A549 (cell line): ENCODE data around the gene BPIFA3. TPM values are rescaled to one million over a fixed set of nuclear protein-coding genes. Genes with fewer than 3 reads are reported as not detected.

Experiments used
- ATAC-seq, 2 experiments: fragments of 200-7000 bp in 1 of 2; fragments of >200 bp in 1 of 2; cut with Nextera tagmentation in 1 of 2; cut with Tn5 transposase in 1 of 2; 3 replicates each; pipeline versions ENCODE4 v1.8.0 to v1.9.1; 2018 to 2020; ENCODE audit warnings: mild to moderate bottlenecking in 1 of 2, moderate library complexity in 1 of 2
- CTCF ChIA-PET: fragments of 300-600 bp; sonication (Branson Sonifier 250); formaldehyde crosslinking; extraction: SDS; loops from one replicate; lab custom pipeline; 2021; ENCODE audit warnings: antibody characterized with exemption, inconsistent platforms; lab: Yijun Ruan, JAX
- POLR2A ChIA-PET: fragments of 350-600 bp; formaldehyde crosslinking; extraction: SDS; loops from one replicate; lab custom pipeline; 2021; ENCODE audit warnings: antibody characterized with exemption, inconsistent platforms; lab: Yijun Ruan, JAX
- DNase-seq, 2 experiments: peaks; one replicate each; pipeline versions ENCODE4 v3.0.0 to v3.0.0-alpha.2; 2011 to 2016; ENCODE audit warnings: low read depth in 1 of 2, low spot score in 1 of 2
- FAIRE-seq: peaks from 2 replicates; lab custom pipeline; 2011; peaks lifted over from hg19 to GRCh38; lab: Jason Lieb, UNC
- H3K27ac ChIP-seq, 2 experiments: fragments of >200 bp; sonication (Bioruptor Twin); formaldehyde crosslinking; 3 replicates each; pipeline ENCODE4 v1.5.1; 2016 to 2017
- H3K4me1 ChIP-seq: fragments of >200 bp; sonication (Bioruptor Twin); formaldehyde crosslinking; 3 replicates; pipeline ENCODE4 v1.6.1; 2016
- H3K4me2 ChIP-seq: fragments of >200 bp; sonication (Bioruptor Twin); formaldehyde crosslinking; 3 replicates; pipeline ENCODE4 v1.6.1; 2016
- H3K4me3 ChIP-seq: fragments of >200 bp; sonication (Bioruptor Twin); formaldehyde crosslinking; 3 replicates; pipeline ENCODE4 v1.5.1; 2016
- H3K9me3 ChIP-seq: fragments of >200 bp; sonication (Bioruptor Twin); formaldehyde crosslinking; 3 replicates; pipeline ENCODE4 v1.6.1; 2016
- ATOH8 ChIP-seq: fragments of 250-450 bp; sonication (Bioruptor Pico); IDR thresholded peaks from 2 replicates; pipeline ENCODE4 v1.5.0; 2020; ENCODE audit warnings: low read depth, mild to moderate bottlenecking, moderate library complexity
- BCL3 ChIP-seq: fragments of >200 bp; sonication (Bioruptor Twin); formaldehyde crosslinking; IDR thresholded peaks from 3 replicates; pipeline ENCODE4 v1.6.1; 2016
- CBX2 ChIP-seq: fragments of 200-600 bp; sonication (generic); IDR thresholded peaks from 2 replicates; pipeline ENCODE4 v1.6.1; 2016; ENCODE audit warnings: low read depth, mild to moderate bottlenecking, borderline replicate concordance
- CHD2 ChIP-seq: fragments of 150-350 bp; IDR thresholded peaks from 2 replicates; pipeline ENCODE4 v1.6.1; 2014; ENCODE audit warnings: low read length; ENCODE audit not compliant: partially characterized antibody
- EHF ChIP-seq: fragments of 250-450 bp; sonication (Bioruptor Pico); IDR thresholded peaks from 2 replicates; pipeline ENCODE4 v1.5.0; 2020; ENCODE audit warnings: mild to moderate bottlenecking
- EHMT2 ChIP-seq: fragments of 200-600 bp; sonication (generic); IDR thresholded peaks from 2 replicates; pipeline ENCODE4 v1.6.1; 2016; ENCODE audit warnings: antibody characterized with exemption, low read depth, mild to moderate bottlenecking, moderate library complexity
- ELK1 ChIP-seq: fragments of 150-350 bp; IDR thresholded peaks from 2 replicates; pipeline ENCODE4 v1.6.1; 2014; ENCODE audit warnings: low read depth, mild to moderate bottlenecking, low read length
- GATA3 ChIP-seq: IDR thresholded peaks from 2 replicates; pipeline ENCODE4 v1.6.1; 2012; ENCODE audit warnings: borderline replicate concordance
- HES2 ChIP-seq: fragments of >200 bp; sonication (Bioruptor Twin); formaldehyde crosslinking; IDR thresholded peaks from 2 replicates; pipeline ENCODE4 v1.6.1; 2016
- JUNB ChIP-seq: fragments of >200 bp; sonication (Bioruptor Twin); formaldehyde crosslinking; IDR thresholded peaks from 2 replicates; pipeline ENCODE4 v1.6.1; 2016
- MAFK ChIP-seq: fragments of 450-650 bp; IDR thresholded peaks from 2 replicates; pipeline ENCODE4 v1.6.1; 2014; ENCODE audit not compliant: partially characterized antibody
- MAX ChIP-seq: IDR thresholded peaks from 2 replicates; pipeline ENCODE4 v1.6.1; 2012
- MAZ ChIP-seq: fragments of 150-350 bp; IDR thresholded peaks from 2 replicates; pipeline ENCODE4 v1.6.1; 2014; ENCODE audit warnings: antibody characterized with exemption, low read depth, low read length, borderline replicate concordance
- MYC ChIP-seq: IDR thresholded peaks from 2 replicates; pipeline ENCODE4 v1.6.1; 2012; ENCODE audit warnings: mild to moderate bottlenecking, inconsistent platforms, low read length, improper control_type of control experiment, borderline replicate concordance
- NR3C1 ChIP-seq: fragments of >200 bp; sonication (Bioruptor Twin); formaldehyde crosslinking; IDR thresholded peaks from 3 replicates; pipeline ENCODE4 v1.6.1; 2017
- PBX3 ChIP-seq: IDR thresholded peaks from 2 replicates; pipeline ENCODE4 v1.6.1; 2012
- POLR2AphosphoS2 ChIP-seq: conservative IDR thresholded peaks from 2 replicates; pipeline ENCODE4 v1.6.1; 2012; ENCODE audit warnings: low read length, improper control_type of control experiment, inconsistent platforms
- RARB ChIP-seq: fragments of 250-450 bp; sonication (Bioruptor Pico); IDR thresholded peaks from 2 replicates; pipeline ENCODE4 v1.8.0; 2021; ENCODE audit warnings: mild to moderate bottlenecking, moderate library complexity
- RFX5 ChIP-seq: fragments of 450-650 bp; IDR thresholded peaks from 2 replicates; pipeline ENCODE4 v1.7.1; 2014; ENCODE audit warnings: antibody characterized with exemption, mild to moderate bottlenecking, moderate library complexity
- RNF2 ChIP-seq: fragments of 200-600 bp; sonication (generic); IDR thresholded peaks from 2 replicates; pipeline ENCODE4 v1.6.1; 2016; ENCODE audit warnings: low read depth, mild to moderate bottlenecking, antibody characterized with exemption, moderate library complexity, borderline replicate concordance
- SREBF2 ChIP-seq: fragments of 450-650 bp; IDR thresholded peaks from 2 replicates; pipeline ENCODE4 v1.6.1; 2014; ENCODE audit warnings: mild to moderate bottlenecking, moderate library complexity
- TFCP2L1 ChIP-seq: fragments of 250-450 bp; sonication (Bioruptor Pico); IDR thresholded peaks from 2 replicates; pipeline ENCODE4 v1.5.0; 2021; ENCODE audit warnings: mild to moderate bottlenecking
- ZC3H11A ChIP-seq: fragments of 450-650 bp; IDR thresholded peaks from 2 replicates; pipeline ENCODE4 v1.6.1; 2014; ENCODE audit warnings: antibody characterized with exemption, mild to moderate bottlenecking
- ZFP36 ChIP-seq: fragments of 450-650 bp; IDR thresholded peaks from 2 replicates; pipeline ENCODE4 v1.6.1; 2014; ENCODE audit warnings: borderline replicate concordance; ENCODE audit not compliant: partially characterized antibody
- ZNF302 ChIP-seq: fragments of 250-450 bp; sonication (Bioruptor Pico); IDR thresholded peaks from 2 replicates; pipeline ENCODE4 v1.9.0; 2021; ENCODE audit warnings: inconsistent platforms, mild to moderate bottlenecking, moderate library complexity
- WGBS: methylation state at CpG from one replicate; pipeline ENCODE4 v1.1.6; 2017; ENCODE audit errors: missing lambda C conversion rate; 5-methylcytosine and 5-hydroxymethylcytosine counted together
- polyA plus RNA-seq, 4 experiments: library from polyadenylated mRNA; depleted of rRNA in 3 of 4; stranded (reverse); fragments of >200 nt; fragmentation: RNase III in 1 of 4; extraction: RNeasy Plus Mini Kit Qiagen cat#74134 plus additional on column Dnase treatment in 1 of 4; gene quantifications; 2 replicates in 3 of 4; 3 replicates in 1 of 4; pipeline ENCODE4 v1.2.3, GENCODE V29; 2011 to 2017

BPIFA3 gene
- polyA plus RNA-seq, 2 of the 4 experiments (the other 2 are of a cell fraction), result not detected

GRCh38 chr20:33224399-33224798 is 7.2 kb downstream of the BPIFA3 start:
- Histone ChIP-seq H3K9me3 (no peaks in the 10 kb centered on the region), H3K4me1 (no peaks in the 10 kb centered on the region), H3K4me2 (no peak overlapping the region), H3K27ac (no peak overlapping the region), H3K4me3 (no peak overlapping the region)
- POLR2A ChIA-PET, result no interaction called here
- no peak for FAIRE-seq
- WGBS, result 48% methylated on average over 4 of the region's 4 CpGs
- CTCF ChIA-PET, result interaction anchor here (0.9 to 1.1 kb wide), 2 partner anchors 11 to 322 kb away, joined by 3 read pairs; partner anchors contain the start of gene BPIFA1
- TF ChIP-seq EHMT2, result no peak
- TF ChIP-seq MYC, result no peak
- TF ChIP-seq SREBF2, result no peak
- TF ChIP-seq, all 56 proteins: peak for 0
- DNase-seq (no peak), ATAC-seq (no peak)

GRCh38 chr20:33229843-33230242 is 12.7 kb downstream of the BPIFA3 start:
- DNase-seq (no peak), ATAC-seq (no peak), FAIRE-seq (no peak)
- H3K4me3 ChIP-seq, result no peak overlapping the region
- H3K4me2 ChIP-seq, result no peak overlapping the region
- ChIA-PET POLR2A (no interaction called here), CTCF (interaction anchor here (0.8 to 1.8 kb wide), 3 partner anchors 18 to 27 kb away, joined by 3 to 6 read pairs (median 6); no protein-coding TSS in a partner anchor)
- no peak overlapping the region for H3K27ac ChIP-seq
- H3K4me1 ChIP-seq, result no peaks in the 10 kb centered on the region
- H3K9me3 ChIP-seq, result no peaks in the 10 kb centered on the region
- WGBS, result 26% methylated on average over 6 of the region's 6 CpGs
- TF ChIP-seq CHD2 (no peak), JUNB (no peak), TFCP2L1 (CRISPR knock-in tag) (no peak), RNF2 (no peak), HES2 (no peak), MAX (no peak), MAFK (no peak), RARB (no peak), BCL3 (no peak), CBX2 (no peak), ATOH8 (CRISPR knock-in tag) (no peak), POLR2AphosphoS2 (no peak), GATA3 (no peak), MYC (no peak), PBX3 (no peak), ZC3H11A (no peak)

- ChIA-PET POLR2A (no interaction called here), CTCF (interaction anchor here (0.7 to 1.2 kb wide), 3 partner anchors 38 to 72 kb away, joined by 3 to 4 read pairs (median 3); no protein-coding TSS in a partner anchor)
- FAIRE-seq (no peak), ATAC-seq (no peak), DNase-seq (no peak)
- no peak overlapping the region for H3K27ac ChIP-seq
- H3K4me1 ChIP-seq, result no peaks in the 10 kb centered on the region
- WGBS, result 24% methylated on average over 7 of the region's 7 CpGs
- H3K4me2 ChIP-seq, result no peak overlapping the region
- TF ChIP-seq BCL3 (no peak), ELK1 (no peak), SREBF2 (no peak), MAFK (no peak), ZFP36 (no peak), ZNF302 (CRISPR knock-in tag) (no peak), EHF (no peak), ATOH8 (CRISPR knock-in tag) (no peak), MAZ (no peak), RFX5 (no peak), NR3C1 (no peak), MYC (no peak), CHD2 (no peak)
- H3K9me3 ChIP-seq, result no peaks in the 10 kb centered on the region
- no peak overlapping the region for H3K4me3 ChIP-seq
These were observed 14.1 kb downstream of the BPIFA3 start for GRCh38 chr20:33231237-33231636.
